Measurements from ENCODE around the gene TRIM65. TPM values are rescaled to one million over a fixed set of nuclear protein-coding genes. Genes with fewer than 3 reads are reported as not detected.

The TRIM65 gene
- total and polyA plus RNA-seq, 2 of the 13 experiments (the other 11 are each of a cell fraction or from before 2014, with no cell fraction given) = 10.3 to 22.4 TPM

DNA sequence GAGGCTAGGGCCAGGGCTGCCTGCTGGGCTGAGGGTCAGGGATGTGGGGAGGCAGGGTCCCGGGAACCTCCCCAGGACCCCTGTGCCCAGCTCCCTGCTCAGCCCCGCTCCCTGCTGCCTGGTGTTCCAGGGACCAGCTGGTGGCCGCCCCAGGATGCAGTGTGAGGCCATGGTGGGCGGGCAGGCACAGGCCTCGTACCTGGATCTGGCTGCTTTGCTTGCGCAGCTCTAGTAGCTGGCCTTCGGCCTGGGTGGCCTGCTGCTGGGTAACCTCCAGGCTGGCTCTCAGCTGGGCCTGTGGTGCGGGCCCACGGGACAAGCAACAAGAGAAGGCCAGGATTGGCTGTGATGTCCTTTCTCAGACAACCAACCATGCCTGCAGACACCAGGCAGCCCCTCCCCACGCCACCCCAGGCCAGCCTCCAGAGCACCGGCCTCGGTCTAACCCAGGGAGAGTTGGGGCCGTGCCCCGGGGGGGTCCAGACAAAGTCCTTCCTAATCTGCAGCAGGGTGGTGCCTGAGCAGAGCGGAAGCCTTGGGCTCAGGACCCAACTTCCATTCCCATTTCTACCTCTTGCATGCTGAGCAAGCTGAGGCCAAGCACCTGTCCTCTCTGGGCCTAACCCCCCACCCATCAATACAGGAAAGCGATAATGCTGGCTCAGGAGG lies 4.1 kb downstream of the TRIM65 start (continued):
- no peak for TF ChIP-seq DZIP1 (CRISPR knock-in tag; IDR thresholded peaks at IDR 0.05)
- peak; percentile 70 for TF ChIP-seq TAF1 (CRISPR knock-in tag; IDR thresholded peaks at IDR 0.05)
- TF ChIP-seq TCF7 (IDR thresholded peaks at IDR 0.05; ENCODE audit: low read depth) = no peak
- no peak for TF ChIP-seq ZNF773 (CRISPR knock-in tag; IDR thresholded peaks at IDR 0.05; ENCODE audit: borderline replicate concordance)
- TF ChIP-seq ZBTB46 (CRISPR knock-in tag; IDR thresholded peaks at IDR 0.05; ENCODE audit: borderline replicate concordance) = no peak
- peak; percentile 9; the same call in 1 of the 2 replicates for TF ChIP-seq BCL6 (CRISPR knock-in tag; IDR thresholded peaks at IDR 0.05)
- TF ChIP-seq, protein P1, sequence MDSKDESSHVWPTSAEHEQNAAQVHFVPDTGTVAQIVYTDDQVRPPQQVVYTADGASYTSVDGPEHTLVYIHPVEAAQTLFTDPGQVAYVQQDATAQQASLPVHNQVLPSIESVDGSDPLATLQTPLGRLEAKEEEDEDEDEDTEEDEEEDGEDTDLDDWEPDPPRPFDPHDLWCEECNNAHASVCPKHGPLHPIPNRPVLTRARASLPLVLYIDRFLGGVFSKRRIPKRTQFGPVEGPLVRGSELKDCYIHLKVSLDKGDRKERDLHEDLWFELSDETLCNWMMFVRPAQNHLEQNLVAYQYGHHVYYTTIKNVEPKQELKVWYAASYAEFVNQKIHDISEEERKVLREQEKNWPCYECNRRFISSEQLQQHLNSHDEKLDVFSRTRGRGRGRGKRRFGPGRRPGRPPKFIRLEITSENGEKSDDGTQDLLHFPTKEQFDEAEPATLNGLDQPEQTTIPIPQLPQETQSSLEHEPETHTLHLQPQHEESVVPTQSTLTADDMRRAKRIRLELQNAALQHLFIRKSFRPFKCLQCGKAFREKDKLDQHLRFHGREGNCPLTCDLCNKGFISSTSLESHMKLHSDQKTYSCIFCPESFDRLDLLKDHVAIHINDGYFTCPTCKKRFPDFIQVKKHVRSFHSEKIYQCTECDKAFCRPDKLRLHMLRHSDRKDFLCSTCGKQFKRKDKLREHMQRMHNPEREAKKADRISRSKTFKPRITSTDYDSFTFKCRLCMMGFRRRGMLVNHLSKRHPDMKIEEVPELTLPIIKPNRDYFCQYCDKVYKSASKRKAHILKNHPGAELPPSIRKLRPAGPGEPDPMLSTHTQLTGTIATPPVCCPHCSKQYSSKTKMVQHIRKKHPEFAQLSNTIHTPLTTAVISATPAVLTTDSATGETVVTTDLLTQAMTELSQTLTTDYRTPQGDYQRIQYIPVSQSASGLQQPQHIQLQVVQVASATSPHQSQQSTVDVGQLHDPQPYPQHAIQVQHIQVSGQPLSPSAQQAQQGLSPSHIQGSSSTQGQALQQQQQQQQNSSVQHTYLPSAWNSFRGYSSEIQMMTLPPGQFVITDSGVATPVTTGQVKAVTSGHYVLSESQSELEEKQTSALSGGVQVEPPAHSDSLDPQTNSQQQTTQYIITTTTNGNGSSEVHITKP (CRISPR knock-in tag; IDR thresholded peaks at IDR 0.05; ENCODE audit: low read depth) = no peak
- TF ChIP-seq ZNF775 (CRISPR knock-in tag; IDR thresholded peaks at IDR 0.05; ENCODE audit: borderline replicate concordance) = no peak
- TF ChIP-seq, protein P2, sequence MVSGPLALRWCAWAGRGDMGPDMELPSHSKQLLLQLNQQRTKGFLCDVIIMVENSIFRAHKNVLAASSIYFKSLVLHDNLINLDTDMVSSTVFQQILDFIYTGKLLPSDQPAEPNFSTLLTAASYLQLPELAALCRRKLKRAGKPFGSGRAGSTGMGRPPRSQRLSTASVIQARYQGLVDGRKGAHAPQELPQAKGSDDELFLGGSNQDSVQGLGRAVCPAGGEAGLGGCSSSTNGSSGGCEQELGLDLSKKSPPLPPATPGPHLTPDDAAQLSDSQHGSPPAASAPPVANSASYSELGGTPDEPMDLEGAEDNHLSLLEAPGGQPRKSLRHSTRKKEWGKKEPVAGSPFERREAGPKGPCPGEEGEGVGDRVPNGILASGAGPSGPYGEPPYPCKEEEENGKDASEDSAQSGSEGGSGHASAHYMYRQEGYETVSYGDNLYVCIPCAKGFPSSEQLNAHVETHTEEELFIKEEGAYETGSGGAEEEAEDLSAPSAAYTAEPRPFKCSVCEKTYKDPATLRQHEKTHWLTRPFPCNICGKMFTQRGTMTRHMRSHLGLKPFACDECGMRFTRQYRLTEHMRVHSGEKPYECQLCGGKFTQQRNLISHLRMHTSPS (CRISPR knock-in tag; IDR thresholded peaks at IDR 0.05; ENCODE audit: low read depth) = 0 out of 2 replicates have a peak, but pooled peaks have one; percentile 58
- no peak for TF ChIP-seq BATF2 (CRISPR knock-in tag; IDR thresholded peaks at IDR 0.05)
- TF ChIP-seq ATRX (CRISPR knock-in tag; IDR thresholded peaks at IDR 0.05; ENCODE audit: borderline replicate concordance) = 0 out of 2 replicates have a peak, but pooled peaks have one; percentile 33
- TF ChIP-seq SMARCC2 (IDR thresholded peaks at IDR 0.05) = no peak
- no peak for TF ChIP-seq MBNL3 (CRISPR knock-in tag; conservative IDR thresholded peaks at IDR 0.05)
- TF ChIP-seq HOXA5 (CRISPR knock-in tag; IDR thresholded peaks at IDR 0.05) = no peak
- TF ChIP-seq NONO (IDR thresholded peaks at IDR 0.05) = no peak
- peak; percentile 54; the same call in 1 of the 2 replicates for TF ChIP-seq NONO (CRISPR knock-in tag; conservative IDR thresholded peaks at IDR 0.05)
- TF ChIP-seq AGO1 (IDR thresholded peaks at IDR 0.05; ENCODE audit: low read depth, low read length, poor library complexity, severe bottlenecking) = peak; percentile 87

Data from HepG2 (cell line).